ENCODE results near the gene SETD3.

DNA sequence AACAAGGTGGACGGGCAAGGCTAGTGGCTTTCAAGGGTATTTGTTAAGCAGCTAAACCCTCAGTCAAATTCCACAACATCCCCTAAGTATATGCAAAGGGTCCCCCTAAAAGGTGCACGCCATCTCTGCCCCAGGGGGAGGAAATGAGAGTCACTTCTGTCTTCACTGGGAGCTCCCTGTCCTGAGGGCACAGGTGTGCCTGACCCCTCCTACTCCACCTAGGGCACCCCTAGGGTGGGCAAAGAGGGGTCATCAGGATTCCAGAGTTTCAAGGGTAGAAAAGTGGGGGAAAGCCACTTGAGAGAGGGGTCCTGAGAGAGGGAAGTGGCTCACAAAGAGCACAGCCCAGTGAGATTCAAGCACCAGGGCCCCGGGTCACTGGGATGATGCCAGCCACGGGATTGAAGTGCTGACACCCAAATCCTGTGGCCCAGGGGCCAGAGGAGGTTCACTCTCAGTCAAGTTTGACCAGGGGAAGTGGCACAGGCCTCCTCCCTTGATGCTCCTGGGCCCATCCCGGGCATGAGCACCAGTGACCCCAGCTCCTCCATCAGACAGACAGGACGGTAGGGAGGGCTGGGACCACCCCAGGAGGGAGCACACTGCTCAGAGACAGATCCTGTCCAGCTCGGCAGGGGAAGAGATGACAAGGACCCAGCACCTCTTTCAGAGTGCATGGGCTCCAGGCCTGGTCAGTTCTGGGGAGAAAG, 126.3 kb downstream of the SETD3 start:
- TF ChIP-seq EZH2 (IDR thresholded peaks at IDR 0.05; ENCODE audit: insufficient read depth, poor library complexity, severe bottlenecking) (no peak), EZH2phosphoT487 (IDR thresholded peaks at IDR 0.05; ENCODE audit: insufficient read depth, low read depth) (no peak)

All from GM23248 (cell line).